H1 (cell line): ENCODE measurements around the gene MXD3. TPM values are rescaled to one million over a fixed set of nuclear protein-coding genes. Genes with fewer than 3 reads are reported as not detected.

Experiments
- CTCF ChIA-PET: fragments of 300-600 bp; sonication (Branson Sonifier 250); formaldehyde crosslinking; loops from one replicate; lab custom pipeline; 2021; ENCODE audit not compliant: partially characterized antibody; lab: Charles Lee
- POLR2A ChIA-PET: fragments of 300-600 bp; sonication (Branson Sonifier 250); formaldehyde crosslinking; loops from one replicate; lab custom pipeline; 2021; ENCODE audit warnings: inconsistent platforms; ENCODE audit not compliant: partially characterized antibody; lab: Charles Lee
- DNase-seq, 2 experiments: peaks; one replicate each; pipeline versions ENCODE4 v3.0.0 to v3.0.0-alpha.2; 2010 to 2022; ENCODE audit warnings: low spot score in 2 of 2, low read depth in 1 of 2, mixed read lengths in 1 of 2
- FAIRE-seq: peaks from 2 replicates; lab custom pipeline; 2011; peaks lifted over from hg19 to GRCh38; lab: Jason Lieb, UNC
- H2AFZ ChIP-seq: 2 replicates; pipeline ENCODE4 v1.8.1; 2012; ENCODE audit warnings: low read length, inconsistent platforms
- H2AK5ac ChIP-seq: 2 replicates; pipeline ENCODE4 v1.6.1; 2013; ENCODE audit warnings: low read depth, low read length
- H2BK120ac ChIP-seq: replicated peaks from 2 replicates; pipeline ENCODE3; 2013; ENCODE audit warnings: low read depth, low read length, inconsistent platforms
- H2BK12ac ChIP-seq: 2 replicates; pipeline ENCODE4 v1.6.1; 2013; ENCODE audit warnings: low read depth, low read length
- H2BK15ac ChIP-seq: 2 replicates; pipeline ENCODE4 v1.6.1; 2013; ENCODE audit warnings: low read length
- H2BK20ac ChIP-seq: 2 replicates; pipeline ENCODE4 v1.6.1; 2013; ENCODE audit warnings: low read length
- H2BK5ac ChIP-seq: 2 replicates; pipeline ENCODE4 v1.6.1; 2013; ENCODE audit warnings: low read depth, low read length
- H3K14ac ChIP-seq: 2 replicates; pipeline ENCODE4 v1.6.1; 2013; ENCODE audit warnings: inconsistent platforms; ENCODE audit not compliant: insufficient read length
- H3K18ac ChIP-seq: 2 replicates; pipeline ENCODE4 v1.6.1; 2013; ENCODE audit warnings: low read length; ENCODE audit errors: extremely low read depth
- H3K23ac ChIP-seq: 2 replicates; pipeline ENCODE4 v1.6.1; 2013; ENCODE audit warnings: inconsistent platforms; ENCODE audit not compliant: insufficient read length
- H3K23me2 ChIP-seq: 2 replicates; pipeline ENCODE4 v1.6.1; 2013; ENCODE audit warnings: low read depth, low read length
- H3K27ac ChIP-seq: 2 replicates; pipeline ENCODE4 v1.6.1; 2011; ENCODE audit warnings: low read depth, low read length, inconsistent platforms
- H3K27me3 ChIP-seq, 4 experiments: replicated peaks in 1 of 4; 1 replicate in 1 of 4; 2 replicates in 3 of 4; pipeline versions ENCODE4 v1.6.1 to v1.8.1; 2011 to 2013; ENCODE audit warnings: low read length in 3 of 4, mild to moderate bottlenecking in 3 of 4, inconsistent platforms in 2 of 4, mixed read lengths in 2 of 4, moderate library complexity in 1 of 4; ENCODE audit not compliant: control insufficient read depth in 3 of 4, insufficient read depth in 3 of 4; ENCODE audit errors: extremely low read depth in 1 of 4
- H3K36me3 ChIP-seq, 4 experiments: 2 replicates each; pipeline versions ENCODE4 v1.6.1 to v1.8.1; 2011 to 2013; ENCODE audit warnings: mild to moderate bottlenecking in 4 of 4, low read length in 3 of 4, moderate library complexity in 2 of 4, control low read depth in 1 of 4, inconsistent platforms in 1 of 4; ENCODE audit not compliant: insufficient read depth in 4 of 4, control insufficient read depth in 2 of 4
- H3K4ac ChIP-seq: replicated peaks from 2 replicates; pipeline ENCODE3; 2013; ENCODE audit warnings: low read length, low read depth, mixed read lengths, inconsistent platforms; ENCODE audit not compliant: insufficient read length
- H3K4me1 ChIP-seq, 4 experiments: replicated peaks in 1 of 4; 1 replicate in 1 of 4; 2 replicates in 3 of 4; pipeline versions ENCODE4 v1.6.1 to v1.8.1; 2011 to 2013; ENCODE audit warnings: low read length in 3 of 4, inconsistent platforms in 2 of 4, mixed read lengths in 1 of 4; ENCODE audit not compliant: insufficient read depth in 4 of 4, control insufficient read depth in 3 of 4
- H3K4me2 ChIP-seq, 2 experiments: 2 replicates each; pipeline versions ENCODE4 v1.6.1 to v1.8.1; 2011 to 2013; ENCODE audit warnings: low read depth in 2 of 2, low read length in 2 of 2, control low read depth in 1 of 2, inconsistent platforms in 1 of 2, mild to moderate bottlenecking in 1 of 2; ENCODE audit not compliant: insufficient read depth in 1 of 2
- H3K4me3 ChIP-seq, 4 experiments: fragments of 200-600, 300-600 bp in 1 of 4; sonication (generic), shearing (Covaris generic), sonication (Bioruptor Twin) in 1 of 4; 2 replicates each; pipeline versions ENCODE4 v1.5.1 to v1.8.1; 2011 to 2016; ENCODE audit warnings: low read length in 4 of 4, low read depth in 3 of 4, control low read depth in 2 of 4, inconsistent platforms in 2 of 4, mild to moderate bottlenecking in 2 of 4, mixed read lengths in 1 of 4, moderate library complexity in 1 of 4; ENCODE audit not compliant: insufficient read depth in 2 of 4; ENCODE audit errors: extremely low read depth in 1 of 4
- H3K56ac ChIP-seq: replicated peaks from 2 replicates; pipeline ENCODE3; 2013; ENCODE audit warnings: low read depth, mild to moderate bottlenecking, mixed read lengths, low read length, inconsistent platforms; ENCODE audit not compliant: insufficient read length
- H3K79me1 ChIP-seq: 2 replicates; pipeline ENCODE4 v1.6.1; 2013; ENCODE audit warnings: low read depth, low read length, control low read depth
- H3K79me2 ChIP-seq, 2 experiments: 2 replicates each; pipeline versions ENCODE4 v1.6.1 to v1.8.1; 2012 to 2013; ENCODE audit warnings: low read length in 2 of 2, mild to moderate bottlenecking in 2 of 2, inconsistent platforms in 1 of 2; ENCODE audit not compliant: insufficient read depth in 2 of 2, control insufficient read depth in 1 of 2
- H3K9ac ChIP-seq, 4 experiments: replicated peaks in 1 of 4; 1 replicate in 1 of 4; 2 replicates in 3 of 4; pipeline versions ENCODE4 v1.6.1 to v1.8.1; 2011 to 2013; ENCODE audit warnings: low read depth in 3 of 4, low read length in 3 of 4, control low read depth in 2 of 4, mild to moderate bottlenecking in 2 of 4, moderate library complexity in 2 of 4, inconsistent platforms in 1 of 4; ENCODE audit errors: extremely low read depth in 1 of 4
- H3K9me3 ChIP-seq, 2 experiments: 2 replicates each; pipeline versions ENCODE4 v1.6.1 to v1.8.1; 2012 to 2013; ENCODE audit warnings: mild to moderate bottlenecking in 2 of 2, moderate library complexity in 2 of 2, control low read depth in 1 of 2, inconsistent platforms in 1 of 2, low read depth in 1 of 2, low read length in 1 of 2, mixed read lengths in 1 of 2; ENCODE audit not compliant: insufficient read depth in 2 of 2
- H4K20me1 ChIP-seq, 2 experiments: replicated peaks in 1 of 2; 2 replicates each; pipeline versions ENCODE3 to v1.8.1; 2011 to 2013; ENCODE audit warnings: inconsistent platforms in 2 of 2, low read length in 2 of 2, mild to moderate bottlenecking in 1 of 2; ENCODE audit not compliant: insufficient read depth in 2 of 2, control insufficient read depth in 1 of 2
- H4K5ac ChIP-seq: 2 replicates; pipeline ENCODE4 v1.6.1; 2013; ENCODE audit warnings: low read length, low read depth, mixed read lengths, inconsistent platforms; ENCODE audit not compliant: insufficient read length
- H4K8ac ChIP-seq: 2 replicates; pipeline ENCODE4 v1.8.0; 2013; ENCODE audit warnings: mild to moderate bottlenecking, moderate library complexity, low read length, inconsistent platforms; ENCODE audit not compliant: insufficient read depth; ENCODE audit errors: extremely low read depth
- H4K91ac ChIP-seq: replicated peaks from 2 replicates; pipeline ENCODE3; 2013; ENCODE audit warnings: low read length, mixed read lengths, inconsistent platforms; ENCODE audit not compliant: insufficient read length
- CBX5 ChIP-seq: fragments of 300-800, 300-1000 bp; sonication (generic); IDR thresholded peaks from 2 replicates; pipeline ENCODE4 v1.7.1; 2016; ENCODE audit warnings: antibody characterized with exemption, low read length, low read depth
- CBX8 ChIP-seq: fragments of 300-800, 300-1000 bp; sonication (generic); IDR thresholded peaks from 2 replicates; pipeline ENCODE4 v1.7.1; 2016; ENCODE audit warnings: low read depth, low read length, borderline replicate concordance
- CREB1 ChIP-seq: IDR thresholded peaks from 2 replicates; pipeline ENCODE4 v1.6.1; 2012; ENCODE audit warnings: inconsistent platforms
- EZH2 ChIP-seq: fragments of 200-600 bp; sonication (generic); IDR thresholded peaks from 2 replicates; pipeline ENCODE4 v1.7.1; 2012; ENCODE audit warnings: low read depth, mild to moderate bottlenecking, moderate library complexity, low read length, inconsistent platforms; ENCODE audit not compliant: severe bottlenecking
- JUN ChIP-seq: IDR thresholded peaks from 2 replicates; pipeline ENCODE4 v1.6.1; 2011; ENCODE audit warnings: low read depth, mild to moderate bottlenecking, improper control_type of control experiment, low read length
- KDM5A ChIP-seq: fragments of 200-600 bp; IDR thresholded peaks from 2 replicates; pipeline ENCODE4 v1.7.1; 2012; ENCODE audit warnings: mild to moderate bottlenecking, low read length, inconsistent platforms, mixed read lengths
- SP4 ChIP-seq: IDR thresholded peaks from 2 replicates; pipeline ENCODE4 v1.6.1; 2012; ENCODE audit warnings: low read length, inconsistent platforms
- TAF1 ChIP-seq: IDR thresholded peaks from 2 replicates; pipeline ENCODE4 v1.6.1; 2011; ENCODE audit warnings: mild to moderate bottlenecking, low read depth, low read length
- WGBS, 2 experiments: shearing (Covaris generic) in 1 of 2; methylation state at CpG; one replicate each; pipeline versions ENCODE4 v1.1.6 to v1.1.7; 2013 to 2015; ENCODE audit warnings: low lambda C conversion rate in 2 of 2, mixed read lengths in 2 of 2, inconsistent platforms in 1 of 2, low coverage in 1 of 2, missing lambda C conversion rate in 1 of 2; ENCODE audit not compliant: insufficient replicate concordance in 2 of 2, insufficient coverage in 1 of 2, insufficient read length in 1 of 2; ENCODE audit errors: extremely low coverage in 1 of 2, missing lambda C conversion rate in 1 of 2; 5-methylcytosine and 5-hydroxymethylcytosine counted together
- polyA plus RNA-seq, 7 experiments: library from polyadenylated mRNA; depleted of rRNA in 3 of 7; stranded (reverse) in 5 of 7; unstranded in 2 of 7; fragments of >200 nt in 5 of 7; fragments of 200-250 nt in 2 of 7; gene quantifications; 1 replicate in 5 of 7; 2 replicates in 1 of 7; 4 replicates in 1 of 7; pipeline versions ENCODE4 v1.2.1 to v1.2.3, GENCODE V29; 2011 to 2013; ENCODE audit warnings: missing spikeins in 2 of 7, mixed read lengths in 2 of 7
- total RNA-seq: library from RNA; stranded (reverse); fragmentation: NEBNext Ultra II Directional; extraction: Animal tissue kit (Norgen Biotek cat#: 25700); gene quantifications from 2 replicates; pipeline ENCODE4 v1.2.1, GENCODE V29; 2021
- TF ChIP-seq, protein P1 (sequence below), 3 experiments: IDR thresholded peaks; 1 replicate in 2 of 3; 2 replicates in 1 of 3; pipeline versions ENCODE4 v1.5.1 to v1.6.1; 2011; ENCODE audit warnings: low read length in 3 of 3, mild to moderate bottlenecking in 3 of 3, inconsistent platforms in 2 of 3, low read depth in 1 of 3, moderate library complexity in 1 of 3; ENCODE audit not compliant: insufficient read depth in 1 of 3; ENCODE audit errors: control extremely low read depth in 1 of 3
- TF ChIP-seq, protein P2 (sequence below): IDR thresholded peaks from 2 replicates; pipeline ENCODE4 v1.6.1; 2012; ENCODE audit warnings: inconsistent platforms
- TF ChIP-seq, protein P3 (sequence below): IDR thresholded peaks from 2 replicates; pipeline ENCODE4 v1.6.1; 2011; ENCODE audit warnings: low read depth, mild to moderate bottlenecking, low read length; ENCODE audit not compliant: insufficient read depth

Gene MXD3
- total and polyA plus RNA-seq, 2 of the 8 experiments (the other 6 are each of a cell fraction or from before 2014, with no cell fraction given) = 6.5 to 7.7 TPM

DNA sequence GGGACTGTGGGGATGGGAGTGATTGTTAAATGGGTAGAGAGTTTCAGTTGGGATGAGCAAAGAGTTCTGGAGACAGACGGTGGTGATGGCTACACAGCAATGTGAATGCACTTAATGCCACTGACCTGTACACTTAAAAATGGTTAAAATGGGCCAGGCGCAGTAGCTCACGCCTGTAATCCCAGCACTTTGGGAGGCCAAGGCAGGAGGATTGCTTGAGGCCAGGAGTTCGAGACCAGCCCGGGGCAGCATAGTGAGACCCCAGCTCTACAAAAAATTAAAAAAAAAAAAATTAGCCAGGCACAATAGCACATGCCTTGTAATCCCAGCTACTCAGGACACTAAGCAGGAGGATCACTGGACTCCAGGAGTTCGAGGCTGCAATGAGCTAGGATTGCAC is 32.1 kb upstream of the MXD3 start:
- 95% methylated on average over 6 of the region's 6 CpGs; no CpG with 5 or more reads in 1 of the 2 experiments for WGBS, 2 experiments
- ChIA-PET CTCF (interaction anchor here (0.9 to 1.7 kb wide), 4 partner anchors 8 to 34 kb away, joined by 3 to 4 read pairs (median 4); no protein-coding TSS in a partner anchor), POLR2A (interaction anchor here (0.6 to 1.1 kb wide), 2 partner anchors 15 to 106 kb away, joined by 3 read pairs; no protein-coding TSS in a partner anchor)
- Histone ChIP-seq H3K23ac (no peak overlapping the region), H3K4me3 (no peak overlapping the region), H2BK120ac (no peak overlapping the region), H3K4me1 (peaks cover 0 to 4% (median 1%) of the 10 kb centered on the region in 4 experiments; a peak in 1 of 7 replicates), H3K14ac (no peak overlapping the region), H3K56ac (no peak overlapping the region), H3K27me3 (no peaks in the 10 kb centered on the region), H2BK20ac (no peak overlapping the region), H3K23me2 (no peaks in the 10 kb centered on the region), H3K79me1 (peaks cover 12% of the 10 kb centered on the region), H4K8ac (no peak overlapping the region), H4K20me1 (peaks cover 4 to 6% of the 10 kb centered on the region in 2 experiments), H3K36me3 (peaks cover 1 to 10% (median 5%) of the 10 kb centered on the region in 4 experiments; a peak in 2 of 8 replicates), H3K9me3 (no peaks in the 10 kb centered on the region), H2AFZ (no peak overlapping the region), H3K18ac (no peak overlapping the region), H3K9ac (no peak overlapping the region), H3K27ac (no peak overlapping the region), H4K91ac (no peak overlapping the region), H3K4ac (no peak overlapping the region), H2BK15ac (no peak overlapping the region), H3K79me2 (peaks cover 6 to 61% of the 10 kb centered on the region in 2 experiments), H2AK5ac (no peak overlapping the region), H2BK5ac (no peak overlapping the region), H2BK12ac (no peak overlapping the region), H3K4me2 (no peak overlapping the region), H4K5ac (no peak overlapping the region)
- DNase-seq (no peak), FAIRE-seq (no peak)
- TF ChIP-seq, protein P1, sequence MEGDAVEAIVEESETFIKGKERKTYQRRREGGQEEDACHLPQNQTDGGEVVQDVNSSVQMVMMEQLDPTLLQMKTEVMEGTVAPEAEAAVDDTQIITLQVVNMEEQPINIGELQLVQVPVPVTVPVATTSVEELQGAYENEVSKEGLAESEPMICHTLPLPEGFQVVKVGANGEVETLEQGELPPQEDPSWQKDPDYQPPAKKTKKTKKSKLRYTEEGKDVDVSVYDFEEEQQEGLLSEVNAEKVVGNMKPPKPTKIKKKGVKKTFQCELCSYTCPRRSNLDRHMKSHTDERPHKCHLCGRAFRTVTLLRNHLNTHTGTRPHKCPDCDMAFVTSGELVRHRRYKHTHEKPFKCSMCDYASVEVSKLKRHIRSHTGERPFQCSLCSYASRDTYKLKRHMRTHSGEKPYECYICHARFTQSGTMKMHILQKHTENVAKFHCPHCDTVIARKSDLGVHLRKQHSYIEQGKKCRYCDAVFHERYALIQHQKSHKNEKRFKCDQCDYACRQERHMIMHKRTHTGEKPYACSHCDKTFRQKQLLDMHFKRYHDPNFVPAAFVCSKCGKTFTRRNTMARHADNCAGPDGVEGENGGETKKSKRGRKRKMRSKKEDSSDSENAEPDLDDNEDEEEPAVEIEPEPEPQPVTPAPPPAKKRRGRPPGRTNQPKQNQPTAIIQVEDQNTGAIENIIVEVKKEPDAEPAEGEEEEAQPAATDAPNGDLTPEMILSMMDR (IDR thresholded peaks at IDR 0.05; ENCODE audit: control extremely low read depth in 1 of 3, insufficient read depth in 1 of 3, low read depth in 1 of 3, low read length in 3 of 3) = no peak
- TF ChIP-seq CBX8 = no peak
- TF ChIP-seq CBX5 = no peak
- no peak for TF ChIP-seq CREB1
- TF ChIP-seq JUN = no peak
- TF ChIP-seq, protein P2, sequence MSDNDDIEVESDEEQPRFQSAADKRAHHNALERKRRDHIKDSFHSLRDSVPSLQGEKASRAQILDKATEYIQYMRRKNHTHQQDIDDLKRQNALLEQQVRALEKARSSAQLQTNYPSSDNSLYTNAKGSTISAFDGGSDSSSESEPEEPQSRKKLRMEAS = no peak
- TF ChIP-seq EZH2 = no peak
- TF ChIP-seq KDM5A = no peak
- TF ChIP-seq, protein P3, sequence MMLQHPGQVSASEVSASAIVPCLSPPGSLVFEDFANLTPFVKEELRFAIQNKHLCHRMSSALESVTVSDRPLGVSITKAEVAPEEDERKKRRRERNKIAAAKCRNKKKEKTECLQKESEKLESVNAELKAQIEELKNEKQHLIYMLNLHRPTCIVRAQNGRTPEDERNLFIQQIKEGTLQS = no peak
- no peak for TF ChIP-seq SP4
- no peak for TF ChIP-seq TAF1
